Activated CD4-positive, alpha-beta T cell treated with anti-CD3 and anti-CD28 coated beads, Interleukin-2, amount 50 U/mL, for 48 hours (primary cell): Measurements from ENCODE around the gene EIF5AL1.
A peak's percentile ranks its signal among the peaks of the same experiment; 100 is the strongest.

Experiments used
- DNase-seq, 2 experiments: peaks; one replicate each; pipeline ENCODE4 v3.0.0-alpha.2; 2020

EIF5AL1 gene

GRCh38 chr10:79561257-79561656 is 48.9 kb downstream of the EIF5AL1 start:
- DNase-seq, result no peak

- peak; percentile 73 to 75 for DNase-seq
Measured at GRCh38 chr10:79562135-79562756, 49.9 kb downstream of the EIF5AL1 start.

- no peak for DNase-seq
Measured at GRCh38 chr10:79563426-79563825, 51.1 kb downstream of the EIF5AL1 start.
